Measurements from ENCODE around the gene HAUS3.
"Not testable (repeated sequence)": the region's sequence is repeated elsewhere in the genome, so short reads cannot be mapped to it uniquely, and the experiment has no call there.

The HAUS3 gene

DNA sequence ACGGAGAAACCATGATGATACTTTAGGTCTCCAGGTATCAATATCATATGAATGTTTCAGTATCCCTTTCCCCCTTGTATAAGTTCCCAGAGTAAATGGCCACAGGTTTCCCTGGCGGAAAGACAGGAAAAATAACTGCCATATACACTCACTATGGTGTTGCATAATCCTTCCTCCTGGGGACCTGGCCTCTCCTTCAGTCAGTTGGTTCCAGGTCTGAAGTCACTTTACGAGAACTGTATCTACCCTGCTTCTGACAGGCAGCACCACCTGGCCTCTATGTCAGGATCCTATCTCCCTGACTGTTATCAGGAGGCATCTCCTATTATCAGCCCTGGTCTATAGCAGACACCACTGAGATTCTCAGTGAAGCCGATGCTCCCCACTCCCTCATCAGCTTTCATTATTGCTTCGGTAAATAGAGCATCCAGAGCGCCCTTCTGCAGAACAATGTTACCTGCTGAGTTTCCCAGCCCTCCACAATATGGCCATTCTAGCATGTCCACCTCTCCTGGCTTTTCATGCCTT is 22.6 kb downstream of the HAUS3 start:
- Histone ChIP-seq H3K27me3 (ENCODE audit: insufficient read depth, insufficient read length) (peaks cover 59% of the 10 kb centered on the region), H3K4me1 (ENCODE audit: insufficient read depth, insufficient read length) (peaks cover 5% of the 10 kb centered on the region), H3K9me3 (ENCODE audit: insufficient read depth, low read length) (no peaks in the 10 kb centered on the region), H3K9ac (ENCODE audit: insufficient read length, low read depth) (peak overlapping the region; percentile 8), H3K4me3 (ENCODE audit: insufficient read length, low read depth) (no peak overlapping the region), H3K36me3 (ENCODE audit: insufficient read depth, insufficient read length, low read length) (peaks cover 9% of the 10 kb centered on the region)
- DNase-seq (ENCODE audit: low read depth, low spot score), result no peak
- TF ChIP-seq YY1 (IDR thresholded peaks at IDR 0.05; ENCODE audit: insufficient read depth, insufficient read length) (no peak), ZNF274 (IDR thresholded peaks at IDR 0.05; ENCODE audit: low read depth, low read length) (no peak), SUZ12 (IDR thresholded peaks at IDR 0.05; ENCODE audit: extremely low read depth, insufficient read depth, insufficient read length) (no peak)

DNA sequence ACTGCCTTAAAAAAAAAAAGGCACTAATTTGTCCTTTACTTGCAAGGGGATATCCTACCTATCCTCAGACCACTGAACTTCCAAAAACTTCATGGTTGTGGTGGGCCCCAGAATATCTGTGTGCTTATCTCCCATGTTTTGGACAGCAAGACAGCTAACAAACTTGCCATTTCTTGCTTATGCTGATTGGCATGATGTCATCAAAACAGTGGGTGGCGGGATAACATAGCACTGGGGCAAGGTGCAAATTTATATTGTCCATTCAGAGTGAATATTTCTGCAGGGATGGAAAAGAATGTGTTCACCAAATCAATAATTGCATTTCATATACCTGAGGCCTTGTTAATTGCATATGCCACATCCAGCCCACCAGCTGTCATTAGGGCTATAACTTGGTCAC is 23.5 kb downstream of the HAUS3 start:
- Histone ChIP-seq H3K9me3 (ENCODE audit: insufficient read depth, low read length) (no peaks in the 10 kb centered on the region), H3K4me3 (ENCODE audit: insufficient read length, low read depth) (no peak overlapping the region), H3K36me3 (ENCODE audit: insufficient read depth, insufficient read length, low read length) (peaks cover 9% of the 10 kb centered on the region), H3K27me3 (ENCODE audit: insufficient read depth, insufficient read length) (peaks cover 54% of the 10 kb centered on the region), H3K9ac (ENCODE audit: insufficient read length, low read depth) (no peak overlapping the region), H3K4me1 (ENCODE audit: insufficient read depth, insufficient read length) (peaks cover 5% of the 10 kb centered on the region)
- DNase-seq (ENCODE audit: low read depth, low spot score), result no peak
- TF ChIP-seq ZNF274 (IDR thresholded peaks at IDR 0.05; ENCODE audit: low read depth, low read length) (no peak), SUZ12 (IDR thresholded peaks at IDR 0.05; ENCODE audit: extremely low read depth, insufficient read depth, insufficient read length) (no peak), YY1 (IDR thresholded peaks at IDR 0.05; ENCODE audit: insufficient read depth, insufficient read length) (no peak)

DNA sequence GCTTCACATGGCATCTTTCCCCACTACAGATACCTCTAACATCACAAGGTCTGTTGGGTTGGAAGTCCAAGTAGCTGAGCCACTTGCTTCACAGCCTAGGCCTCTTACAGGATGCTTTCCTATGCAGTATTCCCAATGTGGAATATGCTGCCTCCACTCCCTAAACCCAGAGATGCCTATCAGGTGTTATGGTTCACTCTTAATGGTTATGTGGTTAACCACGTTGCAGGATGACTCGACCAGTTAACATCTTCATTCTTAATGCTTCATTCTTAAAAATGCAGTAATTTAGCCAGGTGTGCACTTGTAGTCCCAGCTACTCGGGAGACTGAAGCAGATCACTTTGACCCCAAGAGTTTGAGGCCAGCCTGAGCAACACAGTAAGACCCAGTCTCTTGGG is 24.2 kb downstream of the HAUS3 start:
- DNase-seq (ENCODE audit: low read depth, low spot score), result no peak

DNA sequence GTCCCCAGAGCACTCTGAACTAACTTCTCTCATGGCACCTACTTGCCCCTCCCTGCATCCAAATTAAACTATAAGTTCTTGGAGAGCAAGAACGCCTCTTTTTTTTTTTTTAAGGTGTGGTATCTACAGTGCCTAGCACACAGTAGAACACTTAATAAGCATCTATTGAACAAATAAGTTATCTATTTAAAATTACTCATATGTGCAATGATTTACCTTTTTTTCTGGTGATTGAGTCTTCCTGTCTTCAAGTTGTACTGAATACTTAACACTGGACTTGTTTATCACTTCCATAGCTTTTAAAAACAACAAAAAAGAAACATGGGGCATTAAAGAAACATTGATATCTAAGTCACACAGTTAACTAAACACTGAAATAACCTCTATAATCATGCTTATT is 29.1 kb downstream of the HAUS3 start:
- Histone ChIP-seq H3K9me3 (ENCODE audit: insufficient read depth, low read length) (no peaks in the 10 kb centered on the region), H3K27me3 (ENCODE audit: insufficient read depth, insufficient read length) (peaks cover 14% of the 10 kb centered on the region), H3K9ac (ENCODE audit: insufficient read length, low read depth) (no peak overlapping the region), H3K4me1 (ENCODE audit: insufficient read depth, insufficient read length) (no peaks in the 10 kb centered on the region), H3K36me3 (ENCODE audit: insufficient read depth, insufficient read length, low read length) (no peaks in the 10 kb centered on the region), H3K4me3 (ENCODE audit: insufficient read length, low read depth) (no peak overlapping the region)
- no peak for TF ChIP-seq YY1 (IDR thresholded peaks at IDR 0.05; ENCODE audit: insufficient read depth, insufficient read length)
- TF ChIP-seq SUZ12 (IDR thresholded peaks at IDR 0.05; ENCODE audit: extremely low read depth, insufficient read depth, insufficient read length), result no peak
- no peak for TF ChIP-seq ZNF274 (IDR thresholded peaks at IDR 0.05; ENCODE audit: low read depth, low read length)
- no peak for DNase-seq (ENCODE audit: low read depth, low spot score)

More for the DNA sequence above, 24.2 kb downstream of the HAUS3 start:
- no peaks in the 10 kb centered on the region for H3K9me3 ChIP-seq (ENCODE audit: insufficient read depth, low read length)
- TF ChIP-seq SUZ12 (IDR thresholded peaks at IDR 0.05; ENCODE audit: extremely low read depth, insufficient read depth, insufficient read length) (no peak), YY1 (IDR thresholded peaks at IDR 0.05; ENCODE audit: insufficient read depth, insufficient read length) (no peak), ZNF274 (IDR thresholded peaks at IDR 0.05; ENCODE audit: low read depth, low read length) (no peak)
- peaks cover 47% of the 10 kb centered on the region for H3K27me3 ChIP-seq (ENCODE audit: insufficient read depth, insufficient read length)
- H3K9ac ChIP-seq (ENCODE audit: insufficient read length, low read depth), result no peak overlapping the region
- peaks cover 2% of the 10 kb centered on the region for H3K36me3 ChIP-seq (ENCODE audit: insufficient read depth, insufficient read length, low read length)
- H3K4me3 ChIP-seq (ENCODE audit: insufficient read length, low read depth), result no peak overlapping the region
- H3K4me1 ChIP-seq (ENCODE audit: insufficient read depth, insufficient read length), result peaks cover 4% of the 10 kb centered on the region

DNA sequence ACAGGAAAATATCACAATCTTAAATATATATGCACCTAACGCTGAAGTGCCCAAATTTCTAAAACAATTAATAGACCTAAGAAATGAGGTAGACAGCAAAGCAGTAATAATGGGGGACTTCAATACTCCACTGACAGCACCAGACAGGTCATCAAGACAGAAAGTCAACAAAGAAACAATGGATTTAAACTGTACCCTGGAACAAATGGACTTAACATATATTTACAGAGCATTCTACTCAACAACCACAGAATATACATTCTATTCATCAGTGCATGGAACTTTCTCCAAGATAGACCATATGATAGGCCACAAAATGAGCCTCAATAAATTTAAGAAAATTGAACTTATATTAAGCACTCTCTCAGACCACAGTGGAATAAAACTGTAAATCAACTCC is 39.1 kb downstream of the HAUS3 start:
- H3K4me3 ChIP-seq (ENCODE audit: insufficient read length, low read depth); H3K36me3 ChIP-seq (ENCODE audit: insufficient read depth, insufficient read length, low read length); DNase-seq (ENCODE audit: low read depth, low spot score); H3K27me3 ChIP-seq (ENCODE audit: insufficient read depth, insufficient read length); H3K9ac ChIP-seq (ENCODE audit: insufficient read length, low read depth); H3K4me1 ChIP-seq (ENCODE audit: insufficient read depth, insufficient read length); H3K9me3 ChIP-seq (ENCODE audit: insufficient read depth, low read length): not testable (repeated sequence)

DNA sequence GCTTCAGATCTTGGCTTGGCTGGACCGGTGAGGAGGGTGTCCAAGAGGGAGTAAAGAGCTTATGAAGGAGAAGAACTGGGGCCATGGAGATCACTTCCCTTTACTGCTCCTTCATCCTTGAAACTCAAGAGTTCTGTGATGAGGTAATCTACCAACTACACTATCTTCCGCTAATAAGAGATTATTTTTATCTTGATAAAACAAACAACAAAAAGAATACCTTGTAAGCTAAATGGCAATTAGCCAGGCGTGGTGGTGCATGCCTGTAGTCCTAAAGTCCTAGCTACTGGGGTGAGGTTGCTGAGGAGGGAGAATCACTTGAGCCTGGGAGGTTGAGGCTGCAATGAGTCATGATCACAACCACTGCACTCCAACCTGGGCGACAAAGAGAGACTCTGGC is 47.4 kb downstream of the HAUS3 start:
- Histone ChIP-seq H3K4me3 (ENCODE audit: insufficient read length, low read depth) (no peak overlapping the region), H3K4me1 (ENCODE audit: insufficient read depth, insufficient read length) (no peaks in the 10 kb centered on the region), H3K36me3 (ENCODE audit: insufficient read depth, insufficient read length, low read length) (no peaks in the 10 kb centered on the region), H3K9me3 (ENCODE audit: insufficient read depth, low read length) (no peaks in the 10 kb centered on the region; the same call in 1 of the 2 replicates), H3K27me3 (ENCODE audit: insufficient read depth, insufficient read length) (no peaks in the 10 kb centered on the region), H3K9ac (ENCODE audit: insufficient read length, low read depth) (no peak overlapping the region)
- TF ChIP-seq SUZ12 (IDR thresholded peaks at IDR 0.05; ENCODE audit: extremely low read depth, insufficient read depth, insufficient read length) (no peak), YY1 (IDR thresholded peaks at IDR 0.05; ENCODE audit: insufficient read depth, insufficient read length) (no peak), ZNF274 (IDR thresholded peaks at IDR 0.05; ENCODE audit: low read depth, low read length) (no peak)
- DNase-seq (ENCODE audit: low read depth, low spot score), result no peak

DNA sequence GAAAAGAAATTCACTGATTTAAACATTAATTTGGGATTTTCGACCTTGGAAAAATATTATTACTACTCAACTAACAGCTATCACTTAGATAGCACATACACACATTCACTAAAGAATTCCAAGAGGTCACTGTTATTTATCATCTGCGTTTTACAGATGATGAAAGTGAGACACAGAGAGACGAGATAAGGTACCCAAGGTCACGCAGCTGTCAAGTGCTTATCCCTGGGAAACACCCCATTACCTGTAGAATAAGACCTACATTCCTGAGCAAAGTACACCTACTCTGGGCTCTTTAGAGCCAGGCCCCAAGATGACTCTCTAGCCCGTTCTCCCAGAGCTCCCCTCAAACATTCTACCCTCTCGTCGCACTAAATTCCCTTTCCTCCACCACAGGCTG is 48.6 kb downstream of the HAUS3 start:
- H3K9ac ChIP-seq (ENCODE audit: insufficient read length, low read depth), result no peak overlapping the region
- DNase-seq (ENCODE audit: low read depth, low spot score), result no peak
- no peak for TF ChIP-seq YY1 (IDR thresholded peaks at IDR 0.05; ENCODE audit: insufficient read depth, insufficient read length)
- no peaks in the 10 kb centered on the region for H3K4me1 ChIP-seq (ENCODE audit: insufficient read depth, insufficient read length)
- no peaks in the 10 kb centered on the region for H3K27me3 ChIP-seq (ENCODE audit: insufficient read depth, insufficient read length)
- H3K9me3 ChIP-seq (ENCODE audit: insufficient read depth, low read length), result no peaks in the 10 kb centered on the region
- no peak overlapping the region for H3K4me3 ChIP-seq (ENCODE audit: insufficient read length, low read depth)
- H3K36me3 ChIP-seq (ENCODE audit: insufficient read depth, insufficient read length, low read length), result no peaks in the 10 kb centered on the region

DNA sequence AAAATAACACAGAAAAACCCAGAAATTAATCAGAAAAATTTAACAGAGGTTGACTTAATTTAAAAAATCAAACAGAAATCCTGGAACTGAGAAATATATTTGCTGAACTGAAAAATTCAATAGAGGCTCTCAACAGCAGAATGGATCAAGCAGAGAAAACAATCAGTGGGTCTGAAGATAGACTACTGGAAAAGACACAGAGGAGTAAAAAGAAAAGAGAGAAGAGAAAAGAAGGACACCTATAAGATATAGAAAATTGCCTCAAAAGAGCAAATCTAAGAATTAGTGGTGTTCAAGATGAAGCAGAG is 55.1 kb downstream of the HAUS3 start:
- Histone ChIP-seq H3K9me3 (ENCODE audit: insufficient read depth, low read length) (peaks cover 14% of the 10 kb centered on the region), H3K9ac (ENCODE audit: insufficient read length, low read depth) (no peak overlapping the region), H3K4me3 (ENCODE audit: insufficient read length, low read depth) (no peak overlapping the region), H3K36me3 (ENCODE audit: insufficient read depth, insufficient read length, low read length) (no peaks in the 10 kb centered on the region), H3K27me3 (ENCODE audit: insufficient read depth, insufficient read length) (no peaks in the 10 kb centered on the region), H3K4me1 (ENCODE audit: insufficient read depth, insufficient read length) (no peaks in the 10 kb centered on the region)
- DNase-seq (ENCODE audit: low read depth, low spot score), result no peak
- TF ChIP-seq YY1 (IDR thresholded peaks at IDR 0.05; ENCODE audit: insufficient read depth, insufficient read length) (no peak), SUZ12 (IDR thresholded peaks at IDR 0.05; ENCODE audit: extremely low read depth, insufficient read depth, insufficient read length) (no peak), ZNF274 (IDR thresholded peaks at IDR 0.05; ENCODE audit: low read depth, low read length) (no peak)

Measured in NT2/D1 (cell line).